Right atrium auricular region (tissue), 2 donors: Measurements from ENCODE around the gene ELL. TPM values are rescaled to one million over a fixed set of nuclear protein-coding genes. Genes with fewer than 3 reads are reported as not detected.

Source experiments
- DNase-seq: peaks from one replicate; pipeline ENCODE4 v3.0.0-alpha.2; 2019; ENCODE audit warnings: low spot score
- H3K27ac ChIP-seq, 2 donors: fragments of 200-600 bp; sonication (generic); 1 replicate in 1 of 2; 2 replicates in 1 of 2; pipeline ENCODE4 v1.5.1; 2016 to 2019
- H3K27me3 ChIP-seq, 2 donors: fragments of 200-600 bp; sonication (generic); one replicate each; pipeline versions ENCODE4 v1.5.1 to v1.6.0; 2017 to 2019
- H3K36me3 ChIP-seq: fragments of 200-600 bp; sonication (generic); one replicate; pipeline ENCODE4 v1.5.1; 2016
- H3K4me1 ChIP-seq, 2 donors: fragments of 200-600 bp; sonication (generic); one replicate each; pipeline versions ENCODE4 v1.5.1 to v1.6.0; 2017 to 2019
- H3K4me3 ChIP-seq, 2 donors: fragments of 200-600 bp; sonication (generic); 1 replicate in 1 of 2; 2 replicates in 1 of 2; pipeline ENCODE4 v1.5.1; 2017 to 2019; ENCODE audit warnings: mild to moderate bottlenecking in 1 of 2, moderate library complexity in 1 of 2
- H3K9me3 ChIP-seq, 2 donors: fragments of 200-600 bp; sonication (generic); one replicate each; pipeline ENCODE4 v1.5.1; 2019
- CTCF ChIP-seq, 2 donors: fragments of 200-600 bp; sonication (generic); IDR thresholded peaks; one replicate each; pipeline ENCODE4 v1.5.1; 2019; ENCODE audit warnings: antibody characterized with exemption in 2 of 2
- total RNA-seq, 2 donors: library from RNA; depleted of rRNA; stranded (reverse); fragments of >200 nt; gene quantifications; one replicate each; pipeline ENCODE4 v1.1.0, GENCODE V29; 2016

ELL gene
- total RNA-seq, 2 donors from 2014 or later, result 12.4 to 17.5 TPM

- peak; percentile 78 for DNase-seq
- Histone ChIP-seq H3K36me3 (peaks cover 49% of the 10 kb centered on the region), H3K27me3 (no peaks in the 10 kb centered on the region), H3K9me3 (no peaks in the 10 kb centered on the region), H3K27ac (peak overlapping the region; percentile 39 to 59), H3K4me3 (no peak overlapping the region), H3K4me1 (peaks cover 0 to 49% of the 10 kb centered on the region in 2 donors)
- no peak for TF ChIP-seq CTCF (IDR thresholded peaks at IDR 0.05)
Observed at GRCh38 chr19:18456974-18457373, 64.9 kb downstream of the ELL start.

- H3K36me3 ChIP-seq, result peaks cover 44% of the 10 kb centered on the region
- no peaks in the 10 kb centered on the region for H3K27me3 ChIP-seq
- peaks cover 0 to 45% of the 10 kb centered on the region in 2 donors for H3K4me1 ChIP-seq
- no peak for TF ChIP-seq CTCF (IDR thresholded peaks at IDR 0.05)
- H3K4me3 ChIP-seq, result no peak overlapping the region
- peak overlapping the region; percentile 39 to 59 for H3K27ac ChIP-seq
- no peaks in the 10 kb centered on the region for H3K9me3 ChIP-seq
- no peak for DNase-seq
Observed at GRCh38 chr19:18456279-18456678, 65.6 kb downstream of the ELL start.

GRCh38 chr19:18453269-18454024, 68.4 kb downstream of the ELL start:
- TF ChIP-seq CTCF (IDR thresholded peaks at IDR 0.05), result no peak
- Histone ChIP-seq H3K27me3 (no peaks in the 10 kb centered on the region), H3K36me3 (peaks cover 52% of the 10 kb centered on the region), H3K4me3 (no peak overlapping the region), H3K27ac (no peak overlapping the region), H3K9me3 (no peaks in the 10 kb centered on the region), H3K4me1 (peaks cover 0 to 28% of the 10 kb centered on the region in 2 donors)
- no peak for DNase-seq

GRCh38 chr19:18452386-18452785, 69.5 kb downstream of the ELL start:
- peaks cover 46% of the 10 kb centered on the region for H3K36me3 ChIP-seq
- no peaks in the 10 kb centered on the region for H3K27me3 ChIP-seq
- H3K4me1 ChIP-seq, result peaks cover 0 to 20% of the 10 kb centered on the region in 2 donors
- no peak overlapping the region for H3K4me3 ChIP-seq
- DNase-seq, result no peak
- no peak for TF ChIP-seq CTCF (IDR thresholded peaks at IDR 0.05)
- no peaks in the 10 kb centered on the region for H3K9me3 ChIP-seq
- H3K27ac ChIP-seq, result no peak overlapping the region

- no peak overlapping the region for H3K27ac ChIP-seq
- peaks cover 0 to 11% of the 10 kb centered on the region in 2 donors for H3K4me1 ChIP-seq
- H3K36me3 ChIP-seq, result peaks cover 50% of the 10 kb centered on the region
- peak; percentile 87 for DNase-seq
- H3K27me3 ChIP-seq, result no peaks in the 10 kb centered on the region
- H3K9me3 ChIP-seq, result no peaks in the 10 kb centered on the region
- TF ChIP-seq CTCF (IDR thresholded peaks at IDR 0.05), result peak; percentile 94 to 99
- H3K4me3 ChIP-seq, result no peak overlapping the region
Observed at GRCh38 chr19:18450931-18451836, 70.7 kb downstream of the ELL start.
